Neural crest cell (in vitro differentiated cells): ENCODE results near the gene CRYGC. TPM values are rescaled to one million over a fixed set of nuclear protein-coding genes. Genes with fewer than 3 reads are reported as not detected.
A peak's percentile ranks its signal among the peaks of the same experiment; 100 is the strongest.
"Not testable (repeated sequence)": the region's sequence is repeated elsewhere in the genome, so short reads cannot be mapped to it uniquely, and the experiment has no call there.

Experiments used
- DNase-seq: peaks from one replicate; pipeline ENCODE4 v3.0.0; 2021; ENCODE audit warnings: low read depth, mixed read lengths, low spot score
- H3K27ac Mint-ChIP-seq: one replicate; pipeline ENCODE4 v1.8.0; 2021; ENCODE audit warnings: mild to moderate bottlenecking, mixed read lengths; ENCODE audit not compliant: unreplicated experiment
- H3K27me3 Mint-ChIP-seq: 2 replicates; pipeline ENCODE4 v1.8.0; 2021; ENCODE audit warnings: low read depth, mild to moderate bottlenecking, mixed read lengths
- H3K36me3 Mint-ChIP-seq: 2 replicates; pipeline ENCODE4 v1.8.0; 2021; ENCODE audit warnings: low read depth, mild to moderate bottlenecking, mixed read lengths
- H3K4me1 Mint-ChIP-seq: 2 replicates; pipeline ENCODE4 v1.8.0; 2021; ENCODE audit warnings: mixed read lengths
- H3K4me3 Mint-ChIP-seq: one replicate; pipeline ENCODE4 v1.8.0; 2021; ENCODE audit warnings: mild to moderate bottlenecking, mixed read lengths
- H3K9me3 Mint-ChIP-seq: 2 replicates; pipeline ENCODE4 v1.8.0; 2021; ENCODE audit warnings: mixed read lengths
- CTCF ChIP-seq: fragments of 200-600 bp; sonication (generic); conservative IDR thresholded peaks from 2 replicates; pipeline ENCODE4 v1.5.0; 2021; ENCODE audit warnings: antibody characterized with exemption, mild to moderate bottlenecking
- total RNA-seq: library from RNA; stranded (reverse); gene quantifications from 2 replicates; pipeline ENCODE4 v1.2.1, GENCODE V29; 2021

Gene CRYGC
- total RNA-seq, 1 donor from 2014 or later, result not detected

- Mint-ChIP-seq H3K4me3 (no peak overlapping the region), H3K27me3 (no peaks in the 10 kb centered on the region), H3K4me1 (peaks cover 8% of the 10 kb centered on the region), H3K9me3 (no peaks in the 10 kb centered on the region), H3K36me3 (no peaks in the 10 kb centered on the region), H3K27ac (no peak overlapping the region)
- no peak for DNase-seq
- no peak for TF ChIP-seq CTCF
These were observed 26.0 kb downstream of the CRYGC start for GRCh38 chr2:208103616-208104015.

GRCh38 chr2:208101716-208102631 is 27.7 kb downstream of the CRYGC start:
- peak; percentile 66 for TF ChIP-seq CTCF
- no peaks in the 10 kb centered on the region for H3K36me3 Mint-ChIP-seq
- no peaks in the 10 kb centered on the region for H3K9me3 Mint-ChIP-seq
- DNase-seq, result no peak
- no peak overlapping the region for H3K27ac Mint-ChIP-seq
- peaks cover 8% of the 10 kb centered on the region for H3K4me1 Mint-ChIP-seq
- no peaks in the 10 kb centered on the region for H3K27me3 Mint-ChIP-seq
- H3K4me3 Mint-ChIP-seq, result no peak overlapping the region

- Mint-ChIP-seq H3K9me3 (no peaks in the 10 kb centered on the region), H3K4me3 (no peak overlapping the region), H3K4me1 (peaks cover 8% of the 10 kb centered on the region), H3K27me3 (no peaks in the 10 kb centered on the region), H3K27ac (no peak overlapping the region), H3K36me3 (no peaks in the 10 kb centered on the region)
- no peak for DNase-seq
- TF ChIP-seq CTCF, result no peak
These were observed 29.8 kb downstream of the CRYGC start for GRCh38 chr2:208099682-208100470.

GRCh38 chr2:208098701-208099100 is 30.9 kb downstream of the CRYGC start:
- not testable (repeated sequence) for H3K4me1 Mint-ChIP-seq, DNase-seq, H3K27ac Mint-ChIP-seq, H3K9me3 Mint-ChIP-seq, H3K36me3 Mint-ChIP-seq, H3K4me3 Mint-ChIP-seq, H3K27me3 Mint-ChIP-seq

- H3K36me3 Mint-ChIP-seq, result no peaks in the 10 kb centered on the region
- H3K9me3 Mint-ChIP-seq, result no peaks in the 10 kb centered on the region
- no peak for TF ChIP-seq CTCF
- H3K27ac Mint-ChIP-seq, result no peak overlapping the region
- peaks cover 8% of the 10 kb centered on the region for H3K4me1 Mint-ChIP-seq
- no peaks in the 10 kb centered on the region for H3K27me3 Mint-ChIP-seq
- H3K4me3 Mint-ChIP-seq, result no peak overlapping the region
- no peak for DNase-seq
These were observed 31.4 kb downstream of the CRYGC start for GRCh38 chr2:208098267-208098666.
